ENCODE data around the gene SLC41A3.

SLC41A3 gene

DNA sequence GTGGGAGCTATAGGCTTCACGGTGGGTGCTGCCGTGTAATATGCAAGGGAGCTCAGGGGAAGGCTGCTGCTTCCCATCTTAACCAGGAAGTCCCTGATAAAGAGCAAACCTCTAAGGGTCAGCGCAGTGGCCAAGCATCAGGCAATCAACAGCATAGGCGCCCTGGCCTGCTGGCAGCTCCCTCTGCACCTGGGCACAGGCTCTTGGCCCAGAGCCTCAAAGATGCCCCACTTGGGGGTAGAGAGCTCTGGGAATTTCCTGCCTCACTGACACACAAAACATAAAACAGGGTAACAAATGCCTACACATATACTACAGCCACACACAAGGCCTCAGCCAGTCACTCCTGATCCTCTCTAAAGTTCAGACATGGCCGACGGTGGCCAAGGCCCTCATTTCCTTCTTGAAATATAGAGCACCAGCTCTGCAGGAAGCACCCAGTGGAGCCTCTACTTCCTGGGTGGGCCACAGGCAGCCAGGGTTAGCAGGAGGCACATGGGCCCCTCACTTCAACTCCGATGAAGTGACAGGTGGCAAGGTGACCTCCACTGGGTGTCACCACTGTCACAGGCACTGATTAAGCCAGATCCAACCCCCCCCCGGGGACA, 20.5 kb downstream of the SLC41A3 start:
- no peaks in the 10 kb centered on the region; the same call in 1 of the 2 replicates for H3K4me1 ChIP-seq
- TF ChIP-seq, protein P1, sequence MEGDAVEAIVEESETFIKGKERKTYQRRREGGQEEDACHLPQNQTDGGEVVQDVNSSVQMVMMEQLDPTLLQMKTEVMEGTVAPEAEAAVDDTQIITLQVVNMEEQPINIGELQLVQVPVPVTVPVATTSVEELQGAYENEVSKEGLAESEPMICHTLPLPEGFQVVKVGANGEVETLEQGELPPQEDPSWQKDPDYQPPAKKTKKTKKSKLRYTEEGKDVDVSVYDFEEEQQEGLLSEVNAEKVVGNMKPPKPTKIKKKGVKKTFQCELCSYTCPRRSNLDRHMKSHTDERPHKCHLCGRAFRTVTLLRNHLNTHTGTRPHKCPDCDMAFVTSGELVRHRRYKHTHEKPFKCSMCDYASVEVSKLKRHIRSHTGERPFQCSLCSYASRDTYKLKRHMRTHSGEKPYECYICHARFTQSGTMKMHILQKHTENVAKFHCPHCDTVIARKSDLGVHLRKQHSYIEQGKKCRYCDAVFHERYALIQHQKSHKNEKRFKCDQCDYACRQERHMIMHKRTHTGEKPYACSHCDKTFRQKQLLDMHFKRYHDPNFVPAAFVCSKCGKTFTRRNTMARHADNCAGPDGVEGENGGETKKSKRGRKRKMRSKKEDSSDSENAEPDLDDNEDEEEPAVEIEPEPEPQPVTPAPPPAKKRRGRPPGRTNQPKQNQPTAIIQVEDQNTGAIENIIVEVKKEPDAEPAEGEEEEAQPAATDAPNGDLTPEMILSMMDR (IDR thresholded peaks at IDR 0.05; ENCODE audit: low read depth, low read length): no peak
- no peak overlapping the region for H3K4me3 ChIP-seq (ENCODE audit: low read depth, low read length)
- no peak for DNase-seq
- H3K36me3 ChIP-seq: no peaks in the 10 kb centered on the region; the same call in 1 of the 2 replicates
- H3K27me3 ChIP-seq: no peaks in the 10 kb centered on the region
- no peaks in the 10 kb centered on the region for H3K9me3 ChIP-seq

DNA sequence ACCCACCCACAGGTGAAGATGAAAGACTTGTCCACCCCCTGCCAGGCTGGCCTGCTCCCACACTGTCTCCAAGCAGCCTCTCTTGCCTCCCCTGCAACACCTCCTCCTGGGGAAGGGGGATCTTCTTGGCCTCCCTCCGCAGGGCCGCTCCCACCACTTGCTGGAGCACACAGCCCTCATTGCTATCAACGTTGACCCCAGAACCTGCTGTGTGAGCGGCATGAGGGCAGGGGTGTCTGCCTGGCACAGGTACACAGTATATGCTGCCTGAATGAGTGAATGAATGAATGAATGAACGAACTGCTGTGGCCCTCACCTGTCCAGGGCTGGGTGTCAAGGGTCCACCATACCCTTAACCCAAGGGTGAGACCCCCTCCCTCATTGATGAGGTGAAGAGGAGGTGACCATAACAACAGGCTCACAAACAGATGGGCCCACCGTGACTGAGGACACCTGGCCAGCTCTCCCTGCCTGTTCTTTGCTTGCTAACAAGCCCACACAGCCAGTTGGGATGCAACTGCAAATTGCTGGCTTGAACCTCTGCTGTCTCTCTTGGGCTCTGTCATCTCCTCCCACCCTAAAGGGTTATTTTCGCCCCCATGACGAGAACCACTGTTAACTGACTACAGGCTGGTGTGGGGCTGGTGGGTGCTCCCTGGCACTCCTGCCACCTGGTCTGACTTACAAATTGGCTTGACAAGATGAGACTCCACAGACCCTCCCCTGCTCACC, 22.5 kb downstream of the SLC41A3 start:
- Histone ChIP-seq H3K9me3 (no peaks in the 10 kb centered on the region), H3K4me1 (no peaks in the 10 kb centered on the region), H3K27me3 (no peaks in the 10 kb centered on the region), H3K36me3 (no peaks in the 10 kb centered on the region), H3K4me3 (ENCODE audit: low read depth, low read length) (no peak overlapping the region)
- no peak for DNase-seq
- TF ChIP-seq, protein P1 (IDR thresholded peaks at IDR 0.05; ENCODE audit: low read depth, low read length): no peak

DNA sequence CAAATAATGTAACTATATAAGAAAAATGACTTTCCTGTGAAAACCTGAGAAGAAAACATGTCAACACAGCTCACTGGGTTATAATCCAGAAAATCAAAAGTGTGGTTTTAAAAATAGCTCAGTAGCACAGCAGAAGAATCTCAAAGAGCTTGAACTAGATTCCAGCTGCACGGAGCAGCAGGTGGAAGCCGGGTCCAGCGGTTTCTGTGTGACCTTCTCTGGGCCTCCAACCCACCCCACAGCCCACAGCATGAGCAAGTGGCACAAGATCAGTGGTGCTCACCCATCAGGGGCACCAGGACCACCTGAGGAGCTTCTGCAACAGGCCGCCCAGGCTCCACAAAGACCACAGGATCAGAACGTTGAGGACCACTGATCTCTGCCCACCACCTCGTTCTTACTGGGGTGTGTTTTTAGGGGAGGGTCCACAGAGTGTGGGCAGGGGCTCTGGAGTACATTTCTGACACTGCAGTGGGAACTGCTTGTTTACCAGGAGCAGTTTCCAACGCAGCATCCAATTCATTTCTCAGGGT, 23.2 kb downstream of the SLC41A3 start:
- H3K4me1 ChIP-seq: no peaks in the 10 kb centered on the region
- no peaks in the 10 kb centered on the region for H3K9me3 ChIP-seq
- DNase-seq: no peak
- TF ChIP-seq, protein P1 (IDR thresholded peaks at IDR 0.05; ENCODE audit: low read depth, low read length): no peak
- no peak overlapping the region for H3K4me3 ChIP-seq (ENCODE audit: low read depth, low read length)
- H3K36me3 ChIP-seq: no peaks in the 10 kb centered on the region
- no peaks in the 10 kb centered on the region for H3K27me3 ChIP-seq

DNA sequence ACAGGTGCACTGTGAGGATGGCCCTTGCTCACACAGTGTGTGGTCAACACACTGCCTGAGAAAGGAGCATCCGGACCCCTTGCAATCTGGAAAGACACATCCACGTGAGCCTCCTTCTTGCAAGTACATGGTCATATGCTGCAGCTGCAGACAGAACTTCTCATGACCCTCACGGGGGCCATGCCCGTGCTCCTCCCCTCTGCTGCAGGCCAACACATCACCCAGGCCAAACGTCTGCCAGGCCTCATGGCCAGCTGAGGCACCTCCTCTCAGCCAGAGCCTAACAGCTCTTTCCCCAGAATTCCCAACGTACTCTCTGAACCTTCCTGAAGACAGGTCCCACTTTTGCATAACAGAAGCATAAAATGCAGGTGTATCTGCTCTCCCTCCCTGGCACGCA, 25.3 kb downstream of the SLC41A3 start:
- no peaks in the 10 kb centered on the region for H3K36me3 ChIP-seq
- no peaks in the 10 kb centered on the region for H3K27me3 ChIP-seq
- DNase-seq: no peak
- TF ChIP-seq, protein P1 (IDR thresholded peaks at IDR 0.05; ENCODE audit: low read depth, low read length): no peak
- H3K4me3 ChIP-seq (ENCODE audit: low read depth, low read length): no peak overlapping the region
- H3K4me1 ChIP-seq: no peaks in the 10 kb centered on the region
- no peaks in the 10 kb centered on the region for H3K9me3 ChIP-seq

DNA sequence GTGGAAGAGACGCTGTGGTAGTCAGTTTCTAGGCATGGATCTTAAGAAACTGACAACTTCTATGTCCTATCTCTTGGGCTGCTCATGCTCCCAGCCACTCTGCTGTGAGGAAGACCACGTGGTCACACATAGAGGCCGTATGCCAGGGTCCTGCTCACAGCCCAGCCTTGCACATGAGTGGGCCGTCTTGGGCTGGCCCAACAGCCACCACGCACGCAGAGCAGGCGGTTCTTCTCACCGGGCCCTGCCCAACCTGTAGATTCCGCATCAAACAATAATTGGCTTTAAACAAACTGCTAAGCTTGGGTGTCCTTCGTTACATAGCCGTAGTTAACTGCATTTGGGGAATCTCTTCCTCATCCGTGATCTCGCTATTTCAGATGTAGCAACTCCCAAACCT, 26.0 kb downstream of the SLC41A3 start:
- no peaks in the 10 kb centered on the region for H3K4me1 ChIP-seq
- no peaks in the 10 kb centered on the region for H3K9me3 ChIP-seq
- H3K27me3 ChIP-seq: no peaks in the 10 kb centered on the region
- TF ChIP-seq, protein P1 (IDR thresholded peaks at IDR 0.05; ENCODE audit: low read depth, low read length): no peak
- no peak overlapping the region for H3K4me3 ChIP-seq (ENCODE audit: low read depth, low read length)
- no peak for DNase-seq
- H3K36me3 ChIP-seq: no peaks in the 10 kb centered on the region

DNA sequence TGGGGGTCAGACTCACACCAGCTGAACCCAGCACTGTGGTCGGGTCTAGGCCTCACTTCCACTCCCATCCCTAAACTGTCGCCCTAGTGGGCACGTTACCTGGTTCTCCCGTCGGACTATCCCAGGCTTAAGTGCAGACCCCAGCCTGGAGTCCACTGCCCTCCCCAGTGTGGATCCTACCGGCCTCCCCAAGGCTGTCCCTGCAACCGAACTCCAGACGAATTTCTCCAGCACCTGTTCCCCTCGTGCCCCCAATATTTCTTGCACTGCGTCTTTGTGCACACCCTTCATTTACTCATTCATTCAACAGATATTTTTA, 26.5 kb downstream of the SLC41A3 start:
- TF ChIP-seq, protein P1 (IDR thresholded peaks at IDR 0.05; ENCODE audit: low read depth, low read length): no peak
- no peak for DNase-seq
- Histone ChIP-seq H3K9me3 (no peaks in the 10 kb centered on the region), H3K4me3 (ENCODE audit: low read depth, low read length) (no peak overlapping the region), H3K36me3 (no peaks in the 10 kb centered on the region), H3K4me1 (no peaks in the 10 kb centered on the region), H3K27me3 (no peaks in the 10 kb centered on the region)
